Renal pelvis (tissue), 4 donors: Measurements from ENCODE around the gene PCCA. TPM values are rescaled to one million over a fixed set of nuclear protein-coding genes. Genes with fewer than 3 reads are reported as not detected.
"Not testable (repeated sequence)": the region's sequence is repeated elsewhere in the genome, so short reads cannot be mapped to it uniquely, and the experiment has no call there.

Experiments used
- DNase-seq: peaks from one replicate; pipeline ENCODE4 v3.0.0-alpha.2; 2013
- polyA plus RNA-seq, 3 donors: library from polyadenylated mRNA; unstranded; fragments of 120-200 nt; gene quantifications; one replicate each; pipeline ENCODE4 v1.2.1, GENCODE V29; 2013; ENCODE audit not compliant: insufficient read length in 3 of 3

Gene PCCA
- polyA plus RNA-seq, 3 donors = 49.0 to 53.6 (median 51.0) TPM

- not testable (repeated sequence) for DNase-seq
Measured at GRCh38 chr13:100524688-100525087, 435.8 kb downstream of the PCCA start.

- no peak for DNase-seq
Measured at GRCh38 chr13:100525453-100526317, 436.8 kb downstream of the PCCA start.

- no peak for DNase-seq
Measured at GRCh38 chr13:100526318-100527000, 437.6 kb downstream of the PCCA start.

GRCh38 chr13:100527644-100528043, 438.8 kb downstream of the PCCA start:
- no peak for DNase-seq

- no peak for DNase-seq
Measured at GRCh38 chr13:100528353-100528752, 439.5 kb downstream of the PCCA start.

GRCh38 chr13:100528820-100529219, 439.9 kb downstream of the PCCA start:
- no peak for DNase-seq

- no peak for DNase-seq
Measured at GRCh38 chr13:100529666-100530377, 440.9 kb downstream of the PCCA start.

- DNase-seq = no peak
Measured at GRCh38 chr13:100530671-100531213, 441.8 kb downstream of the PCCA start.

GRCh38 chr13:100532090-100532766, 443.3 kb downstream of the PCCA start:
- no peak for DNase-seq

GRCh38 chr13:100532836-100533435, 444.0 kb downstream of the PCCA start:
- no peak for DNase-seq

GRCh38 chr13:100533588-100534041, 444.7 kb downstream of the PCCA start:
- no peak for DNase-seq

- DNase-seq = no peak
Measured at GRCh38 chr13:100534147-100534843, 445.4 kb downstream of the PCCA start.

GRCh38 chr13:100534911-100535310, 446.0 kb downstream of the PCCA start:
- no peak for DNase-seq

- no peak for DNase-seq
Measured at GRCh38 chr13:100535426-100536135, 446.7 kb downstream of the PCCA start.

GRCh38 chr13:100536643-100537180, 447.8 kb downstream of the PCCA start:
- DNase-seq = no peak

GRCh38 chr13:100537486-100537885, 448.6 kb downstream of the PCCA start:
- no peak for DNase-seq

GRCh38 chr13:100537951-100538462, 449.1 kb downstream of the PCCA start:
- DNase-seq = no peak

GRCh38 chr13:100540621-100541020, 451.7 kb downstream of the PCCA start:
- DNase-seq = no peak
